Activated naive CD8-positive, alpha-beta T cell treated with anti-CD3 and anti-CD28 coated beads for 36 hours (primary cell): ENCODE results near the gene TAS2R20. TPM values are rescaled to one million over a fixed set of nuclear protein-coding genes. Genes with fewer than 3 reads are reported as not detected.
"Not testable (repeated sequence)": the region's sequence is repeated elsewhere in the genome, so short reads cannot be mapped to it uniquely, and the experiment has no call there.

Source experiments
- DNase-seq: peaks from one replicate; pipeline ENCODE4 v3.0.0; 2021
- H3K27ac Mint-ChIP-seq: one replicate; pipeline ENCODE4 v1.8.0; 2022; ENCODE audit warnings: mild to moderate bottlenecking, moderate library complexity, mixed read lengths
- H3K27me3 Mint-ChIP-seq: one replicate; pipeline ENCODE4 v1.8.0; 2022; ENCODE audit warnings: mild to moderate bottlenecking, mixed read lengths
- H3K36me3 Mint-ChIP-seq: one replicate; pipeline ENCODE4 v1.8.0; 2021; ENCODE audit warnings: mild to moderate bottlenecking, mixed read lengths
- H3K4me1 Mint-ChIP-seq: one replicate; pipeline ENCODE4 v1.8.0; 2021; ENCODE audit warnings: mixed read lengths
- H3K4me3 Mint-ChIP-seq: one replicate; pipeline ENCODE4 v1.8.0; 2022; ENCODE audit warnings: mild to moderate bottlenecking, moderate library complexity, mixed read lengths
- H3K9me3 Mint-ChIP-seq: one replicate; pipeline ENCODE4 v1.8.0; 2022; ENCODE audit warnings: mixed read lengths
- total RNA-seq, 2 experiments: library from RNA; stranded (reverse); gene quantifications; one replicate each; pipeline ENCODE4 v1.2.3, GENCODE V29; 2021

The TAS2R20 gene
- total RNA-seq = under 1 TPM; 0.21 to 0.30 TPM

- peaks cover 25% of the 10 kb centered on the region for H3K36me3 Mint-ChIP-seq
- no peak within 1 kb of the TSS for H3K4me3 Mint-ChIP-seq
Observed at GRCh38 chr12:10998204-10998603, at the start of gene TAS2R20. TAS2R20 (minus strand) TSS chr12:10998304; CDS start chr12:10997875, 429 bp downstream.

GRCh38 chr12:11041366-11041765, 43.3 kb upstream of the TAS2R20 start:
- H3K4me1 Mint-ChIP-seq, H3K9me3 Mint-ChIP-seq, H3K27ac Mint-ChIP-seq, H3K27me3 Mint-ChIP-seq, H3K4me3 Mint-ChIP-seq, DNase-seq: not testable (repeated sequence)
- H3K36me3 Mint-ChIP-seq = peaks cover 52% of the 10 kb centered on the region

More at GRCh38 chr12:10998204-10998603, at the start of gene TAS2R20:
- Mint-ChIP-seq H3K27me3 (no peaks in the 10 kb centered on the region), H3K4me1 (no peaks in the 10 kb centered on the region), H3K27ac (no peak within 1 kb of the TSS), H3K9me3 (peaks cover 4% of the 10 kb centered on the region)
- no peak for DNase-seq

- Mint-ChIP-seq H3K4me1 (peaks cover 3% of the 10 kb centered on the region), H3K4me3 (no peak overlapping the region), H3K27ac (no peak overlapping the region), H3K27me3 (no peaks in the 10 kb centered on the region), H3K36me3 (peaks cover 49% of the 10 kb centered on the region), H3K9me3 (peaks cover 3% of the 10 kb centered on the region)
- DNase-seq = no peak
Observed at GRCh38 chr12:11040162-11040561, 42.1 kb upstream of the TAS2R20 start.

GRCh38 chr12:11039171-11039570, 41.1 kb upstream of the TAS2R20 start:
- Mint-ChIP-seq H3K36me3 (peaks cover 42% of the 10 kb centered on the region), H3K4me3 (no peak overlapping the region), H3K27me3 (no peaks in the 10 kb centered on the region), H3K4me1 (peaks cover 3% of the 10 kb centered on the region), H3K27ac (no peak overlapping the region), H3K9me3 (peaks cover 4% of the 10 kb centered on the region)
- DNase-seq = no peak

- not testable (repeated sequence) for H3K27me3 Mint-ChIP-seq, H3K9me3 Mint-ChIP-seq, H3K4me1 Mint-ChIP-seq, H3K27ac Mint-ChIP-seq, H3K4me3 Mint-ChIP-seq, DNase-seq
- peaks cover 33% of the 10 kb centered on the region for H3K36me3 Mint-ChIP-seq
Observed at GRCh38 chr12:11033959-11034358, 35.9 kb upstream of the TAS2R20 start.

- Mint-ChIP-seq H3K27ac (no peak within 1 kb of the TSS), H3K4me1 (peaks cover 5% of the 10 kb centered on the region), H3K36me3 (peaks cover 41% of the 10 kb centered on the region), H3K4me3 (no peak within 1 kb of the TSS), H3K27me3 (no peaks in the 10 kb centered on the region), H3K9me3 (peaks cover 2% of the 10 kb centered on the region)
- DNase-seq = no peak
Observed at GRCh38 chr12:11031307-11031706, 33.2 kb upstream of the TAS2R20 start, which contains the start of gene TAS2R31. TAS2R31 (minus strand) TSS chr12:11031407; CDS start chr12:11031335, 72 bp downstream.

- H3K4me1 Mint-ChIP-seq = peaks cover 5% of the 10 kb centered on the region
- no peak overlapping the region for H3K4me3 Mint-ChIP-seq
- H3K36me3 Mint-ChIP-seq = peaks cover 40% of the 10 kb centered on the region
- peaks cover 9% of the 10 kb centered on the region for H3K9me3 Mint-ChIP-seq
- H3K27me3 Mint-ChIP-seq = no peaks in the 10 kb centered on the region
- H3K27ac Mint-ChIP-seq = no peak overlapping the region
- DNase-seq = no peak
Observed at GRCh38 chr12:11026118-11026517, 28.0 kb upstream of the TAS2R20 start.

- no peak overlapping the region for H3K4me3 Mint-ChIP-seq
- no peak for DNase-seq
- peaks cover 28% of the 10 kb centered on the region for H3K36me3 Mint-ChIP-seq
- no peak overlapping the region for H3K27ac Mint-ChIP-seq
- no peaks in the 10 kb centered on the region for H3K27me3 Mint-ChIP-seq
- H3K9me3 Mint-ChIP-seq = peaks cover 9% of the 10 kb centered on the region
- H3K4me1 Mint-ChIP-seq = peaks cover 2% of the 10 kb centered on the region
Observed at GRCh38 chr12:11023387-11023786, 25.3 kb upstream of the TAS2R20 start.

GRCh38 chr12:11022520-11022919, 24.4 kb upstream of the TAS2R20 start, which contains the start of gene TAS2R19:
TAS2R19 (minus strand) TSS chr12:11022620; CDS start chr12:11022571, 49 bp downstream.
- H3K27me3 Mint-ChIP-seq = no peaks in the 10 kb centered on the region
- DNase-seq = no peak
- peaks cover 9% of the 10 kb centered on the region for H3K9me3 Mint-ChIP-seq
- no peak within 1 kb of the TSS for H3K4me3 Mint-ChIP-seq
- H3K4me1 Mint-ChIP-seq = peaks cover 2% of the 10 kb centered on the region
- peaks cover 25% of the 10 kb centered on the region for H3K36me3 Mint-ChIP-seq
- H3K27ac Mint-ChIP-seq = no peak within 1 kb of the TSS

GRCh38 chr12:11016937-11017336, 18.8 kb upstream of the TAS2R20 start:
- H3K4me3 Mint-ChIP-seq = no peak overlapping the region
- no peaks in the 10 kb centered on the region for H3K27me3 Mint-ChIP-seq
- H3K9me3 Mint-ChIP-seq = no peaks in the 10 kb centered on the region
- DNase-seq = no peak
- peaks cover 13% of the 10 kb centered on the region for H3K4me1 Mint-ChIP-seq
- H3K27ac Mint-ChIP-seq = no peak overlapping the region
- H3K36me3 Mint-ChIP-seq = peaks cover 20% of the 10 kb centered on the region

- no peak overlapping the region for H3K27ac Mint-ChIP-seq
- H3K36me3 Mint-ChIP-seq = peaks cover 19% of the 10 kb centered on the region
- no peaks in the 10 kb centered on the region for H3K9me3 Mint-ChIP-seq
- no peak overlapping the region for H3K4me3 Mint-ChIP-seq
- no peaks in the 10 kb centered on the region for H3K27me3 Mint-ChIP-seq
- no peak for DNase-seq
- peaks cover 12% of the 10 kb centered on the region for H3K4me1 Mint-ChIP-seq
Observed at GRCh38 chr12:11015775-11016430, 17.8 kb upstream of the TAS2R20 start.

- no peaks in the 10 kb centered on the region for H3K9me3 Mint-ChIP-seq
- peaks cover 21% of the 10 kb centered on the region for H3K36me3 Mint-ChIP-seq
- DNase-seq = no peak
- no peak overlapping the region for H3K27ac Mint-ChIP-seq
- H3K4me3 Mint-ChIP-seq = no peak overlapping the region
- peaks cover 12% of the 10 kb centered on the region for H3K4me1 Mint-ChIP-seq
- H3K27me3 Mint-ChIP-seq = no peaks in the 10 kb centered on the region
Observed at GRCh38 chr12:11014234-11014633, 16.1 kb upstream of the TAS2R20 start.

GRCh38 chr12:11007608-11008007, 9.5 kb upstream of the TAS2R20 start:
- H3K9me3 Mint-ChIP-seq = no peaks in the 10 kb centered on the region
- H3K36me3 Mint-ChIP-seq = peaks cover 7% of the 10 kb centered on the region
- peaks cover 1% of the 10 kb centered on the region for H3K4me1 Mint-ChIP-seq
- H3K27ac Mint-ChIP-seq = no peak overlapping the region
- H3K4me3 Mint-ChIP-seq = no peak overlapping the region
- DNase-seq = no peak
- no peaks in the 10 kb centered on the region for H3K27me3 Mint-ChIP-seq

GRCh38 chr12:10994307-10994706, 3.8 kb downstream of the TAS2R20 start:
- peaks cover 6% of the 10 kb centered on the region for H3K9me3 Mint-ChIP-seq
- H3K27me3 Mint-ChIP-seq = no peaks in the 10 kb centered on the region
- no peaks in the 10 kb centered on the region for H3K4me1 Mint-ChIP-seq
- no peak overlapping the region for H3K4me3 Mint-ChIP-seq
- no peak for DNase-seq
- H3K36me3 Mint-ChIP-seq = peaks cover 34% of the 10 kb centered on the region
- H3K27ac Mint-ChIP-seq = no peak overlapping the region

GRCh38 chr12:10989107-10989506, 9.0 kb downstream of the TAS2R20 start:
- no peak overlapping the region for H3K27ac Mint-ChIP-seq
- DNase-seq = no peak
- peaks cover 4% of the 10 kb centered on the region for H3K27me3 Mint-ChIP-seq
- peaks cover 6% of the 10 kb centered on the region for H3K9me3 Mint-ChIP-seq
- H3K4me3 Mint-ChIP-seq = no peak overlapping the region
- H3K36me3 Mint-ChIP-seq = peaks cover 26% of the 10 kb centered on the region
- peaks cover 7% of the 10 kb centered on the region for H3K4me1 Mint-ChIP-seq

- no peak for DNase-seq
- Mint-ChIP-seq H3K4me1 (peaks cover 21% of the 10 kb centered on the region), H3K36me3 (peaks cover 14% of the 10 kb centered on the region), H3K27ac (no peak within 1 kb of the TSS), H3K9me3 (peaks cover 6% of the 10 kb centered on the region), H3K27me3 (peaks cover 4% of the 10 kb centered on the region), H3K4me3 (no peak within 1 kb of the TSS)
Observed at GRCh38 chr12:10986812-10987211, 11.3 kb downstream of the TAS2R20 start, which contains the start of gene TAS2R50. TAS2R50 (minus strand) TSS chr12:10986912; CDS start chr12:10986860, 52 bp downstream.
